HG02870 (cell line): Measurements from ENCODE around the gene FER1L5.

Experiments
- ATAC-seq: cut with Tn5 transposase; IDR thresholded peaks from one replicate; pipeline ENCODE4 v1.9.1; 2021; ENCODE audit warnings: mild to moderate bottlenecking, moderate library complexity; ENCODE audit not compliant: unreplicated experiment

The FER1L5 gene

DNA sequence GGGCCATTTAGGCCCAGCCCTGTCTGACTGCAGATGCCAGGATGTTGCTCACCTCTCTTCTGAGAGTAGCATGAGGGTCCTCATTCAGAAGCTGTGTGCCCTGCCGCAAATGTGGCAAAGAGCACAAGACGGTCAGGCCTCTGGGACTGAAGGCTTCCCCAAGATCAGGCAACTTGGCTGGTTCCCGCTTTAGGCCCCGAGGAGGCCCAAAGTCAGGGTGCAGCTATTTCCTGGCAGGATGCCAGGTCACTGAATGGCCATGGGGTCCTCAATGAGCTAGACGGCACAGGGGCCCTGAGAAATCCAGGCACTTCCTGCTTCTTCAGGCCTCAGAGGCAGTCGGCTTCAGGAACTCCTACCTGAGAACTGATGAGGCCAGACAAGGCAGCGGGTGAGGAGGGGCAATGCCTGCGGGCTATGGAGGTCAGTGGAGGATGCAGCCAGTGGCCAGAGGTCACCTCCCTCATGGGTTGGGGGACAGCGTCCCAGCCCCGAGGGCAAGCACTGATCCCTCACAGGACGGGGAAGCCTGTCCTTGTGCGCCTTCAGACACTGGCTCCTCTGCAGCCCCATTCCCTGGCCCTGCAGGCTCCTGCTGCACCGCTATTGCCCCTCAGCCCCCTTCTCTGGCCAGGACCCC, 52.4 kb downstream of the FER1L5 start:
- no peak for ATAC-seq

DNA sequence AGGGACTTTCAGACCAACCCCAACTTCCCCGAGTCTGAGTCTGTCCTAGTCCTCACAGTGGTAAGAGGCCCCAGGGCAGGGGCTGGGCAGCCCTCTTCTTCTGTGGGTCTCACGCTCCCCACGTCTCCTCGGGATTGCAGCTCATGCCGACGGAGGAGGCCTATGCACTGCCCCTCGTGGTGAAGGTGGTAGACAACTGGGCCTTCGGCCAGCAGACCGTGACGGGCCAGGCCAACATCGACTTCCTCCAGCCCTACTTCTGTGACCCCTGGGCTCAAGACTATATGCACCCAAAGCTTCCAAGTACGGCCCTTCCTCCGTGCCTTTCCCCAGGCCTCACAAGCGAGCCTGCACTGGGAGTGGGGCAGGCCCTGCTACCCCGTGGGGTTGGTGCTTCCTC, 53.0 kb downstream of the FER1L5 start:
- ATAC-seq = no peak

DNA sequence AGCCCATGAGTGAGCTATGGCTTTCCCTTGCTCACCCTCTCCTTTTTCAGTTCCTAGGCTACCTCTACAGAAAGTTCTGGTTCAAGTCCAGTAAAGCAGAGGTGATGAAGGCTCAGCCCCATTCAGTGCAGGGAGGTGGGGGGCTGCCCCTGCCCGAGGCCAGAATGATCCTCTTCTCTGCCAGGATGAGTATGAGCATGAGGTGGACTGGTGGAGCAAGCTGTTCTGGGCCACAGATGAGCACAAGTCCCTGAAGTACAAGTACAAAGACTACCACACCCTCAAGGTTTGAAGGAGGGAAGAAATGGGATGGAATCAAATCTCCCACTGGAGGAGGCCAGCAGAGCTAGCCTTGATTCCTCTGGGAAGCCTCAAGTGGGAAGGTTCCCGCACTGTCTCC, 54.9 kb downstream of the FER1L5 start:
- no peak for ATAC-seq

DNA sequence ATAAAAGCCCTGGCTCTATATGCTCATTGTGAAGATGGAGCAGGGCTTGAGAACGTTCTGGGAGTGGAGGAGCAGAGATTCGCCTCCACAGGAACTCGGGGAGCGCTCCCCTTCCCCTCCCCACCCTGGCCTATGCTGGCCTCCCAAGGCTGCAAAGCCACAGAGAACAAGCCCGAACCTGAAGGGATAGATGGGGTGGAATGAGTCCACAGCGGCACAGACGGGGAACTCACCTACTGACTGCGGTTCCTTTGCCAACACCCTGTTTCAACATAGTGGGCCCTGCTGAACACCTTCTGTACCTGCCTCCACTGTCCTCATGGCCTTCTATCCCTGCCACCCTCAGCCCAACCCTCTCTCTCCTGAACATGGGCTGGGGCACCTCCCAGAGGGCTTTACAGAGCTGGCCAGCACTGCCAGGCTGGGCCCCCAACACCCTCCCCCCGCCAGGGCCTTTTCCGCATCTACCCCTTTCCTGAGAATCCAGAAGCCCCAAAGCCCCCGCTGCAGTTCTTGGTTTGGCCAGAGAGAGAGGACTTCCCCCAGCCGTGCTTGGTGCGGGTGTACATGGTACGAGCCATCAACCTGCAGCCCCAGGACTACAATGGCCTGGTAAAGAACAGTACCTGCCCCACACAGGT, 55.8 kb downstream of the FER1L5 start:
- ATAC-seq = no peak

DNA sequence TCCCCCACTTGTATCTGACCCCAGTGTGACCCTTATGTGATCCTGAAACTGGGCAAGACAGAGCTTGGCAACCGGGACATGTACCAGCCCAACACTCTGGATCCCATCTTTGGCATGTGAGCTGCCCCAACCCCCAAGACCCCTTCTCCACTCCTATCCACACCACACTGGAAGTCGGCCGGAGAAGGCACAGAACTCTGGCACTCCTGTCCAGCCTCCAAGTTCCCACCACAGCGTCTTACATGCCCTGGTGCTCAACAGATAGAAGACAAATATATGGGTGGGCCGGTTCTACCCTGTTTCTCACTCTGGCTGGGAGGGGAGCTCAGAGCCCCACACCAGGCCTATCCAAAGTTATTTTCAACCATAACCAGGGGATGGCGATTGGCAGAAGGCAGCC, 56.5 kb downstream of the FER1L5 start:
- no peak for ATAC-seq

DNA sequence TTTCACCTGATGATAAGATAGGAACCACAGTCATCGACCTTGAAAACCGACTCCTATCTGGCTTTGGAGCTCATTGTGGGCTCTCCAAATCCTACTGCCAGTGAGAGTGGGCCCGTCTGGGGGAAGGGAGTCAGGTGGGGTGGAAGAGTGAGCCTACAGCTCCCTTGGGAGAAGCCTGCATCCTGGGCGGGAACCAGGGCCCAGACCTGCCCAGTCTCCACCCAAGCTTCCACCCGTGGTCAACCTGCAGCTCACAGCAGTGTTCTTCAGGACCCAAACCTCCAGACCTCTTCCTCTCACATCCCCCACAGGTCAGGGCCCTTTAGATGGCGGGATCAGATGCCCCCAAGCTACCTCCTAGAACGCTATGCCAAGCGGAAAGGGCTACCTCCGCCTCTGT, 57.1 kb downstream of the FER1L5 start:
- ATAC-seq = no peak

DNA sequence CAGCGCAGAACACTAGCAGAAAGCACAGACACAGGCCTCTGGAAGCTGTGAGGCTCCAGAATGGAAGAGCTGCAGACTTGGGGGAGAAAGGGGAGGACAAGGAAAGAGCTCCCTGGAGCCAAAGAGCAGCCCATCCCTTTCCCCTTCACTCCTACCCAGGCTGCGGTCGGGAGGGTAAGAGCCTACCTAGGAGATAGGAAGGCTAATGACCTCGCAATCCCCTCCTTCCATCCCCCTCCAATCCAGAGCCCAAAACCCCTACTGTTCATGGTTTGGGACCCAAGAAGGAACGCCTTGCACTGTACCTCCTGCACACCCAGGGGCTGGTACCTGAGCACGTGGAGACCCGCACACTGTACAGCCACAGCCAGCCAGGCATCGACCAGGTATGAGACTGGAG, 57.5 kb downstream of the FER1L5 start:
- ATAC-seq = no peak

DNA sequence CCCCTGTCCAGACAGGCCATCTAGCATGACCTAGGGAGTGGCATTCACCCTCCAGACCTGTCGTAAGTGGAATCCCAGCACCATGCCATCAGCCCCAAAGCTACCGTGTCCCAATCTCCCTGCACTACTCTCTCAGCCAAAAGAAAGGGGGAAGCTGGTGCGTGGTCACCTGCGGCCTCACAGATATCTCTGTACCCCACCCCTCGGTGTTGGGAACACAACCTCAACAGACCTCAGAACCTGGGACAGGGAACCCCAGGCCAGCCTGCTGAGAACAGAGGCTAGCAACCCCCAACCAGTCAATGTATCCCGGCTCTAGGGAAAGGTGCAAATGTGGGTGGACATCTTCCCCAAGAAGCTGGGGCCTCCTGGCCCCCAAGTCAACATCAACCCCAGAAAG, 59.1 kb downstream of the FER1L5 start:
- ATAC-seq = no peak

DNA sequence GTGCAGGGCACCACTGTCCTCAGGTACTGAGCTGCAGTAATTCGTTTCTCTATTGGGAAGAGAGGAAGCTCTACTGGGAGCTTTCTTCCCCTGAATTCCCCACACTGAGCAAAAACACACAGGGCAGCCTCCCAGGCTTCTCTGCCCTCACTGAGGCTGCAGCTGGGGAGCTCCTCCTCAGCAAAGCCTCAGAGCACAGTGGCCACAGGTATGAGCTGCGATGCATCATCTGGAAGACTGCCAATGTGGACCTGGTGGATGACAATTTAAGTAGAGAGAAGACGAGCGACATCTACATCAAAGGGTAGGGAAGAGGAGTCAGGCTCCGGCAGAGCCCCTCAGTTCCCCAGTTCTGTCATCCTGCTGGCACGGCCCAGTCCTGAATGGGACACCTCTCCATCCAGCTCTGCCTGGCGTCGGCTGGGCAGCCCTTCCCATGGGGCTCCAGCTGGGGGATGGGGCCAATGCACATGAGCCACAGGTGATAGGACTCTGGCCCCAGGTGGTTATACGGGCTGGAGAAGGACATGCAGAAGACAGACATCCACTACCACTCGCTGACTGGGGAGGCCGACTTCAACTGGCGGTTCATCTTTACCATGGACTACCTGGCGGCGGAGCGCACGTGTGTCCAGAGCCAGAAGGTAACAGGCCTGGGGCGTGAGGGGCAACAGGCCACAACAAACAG, 59.7 kb downstream of the FER1L5 start:
- no peak for ATAC-seq

DNA sequence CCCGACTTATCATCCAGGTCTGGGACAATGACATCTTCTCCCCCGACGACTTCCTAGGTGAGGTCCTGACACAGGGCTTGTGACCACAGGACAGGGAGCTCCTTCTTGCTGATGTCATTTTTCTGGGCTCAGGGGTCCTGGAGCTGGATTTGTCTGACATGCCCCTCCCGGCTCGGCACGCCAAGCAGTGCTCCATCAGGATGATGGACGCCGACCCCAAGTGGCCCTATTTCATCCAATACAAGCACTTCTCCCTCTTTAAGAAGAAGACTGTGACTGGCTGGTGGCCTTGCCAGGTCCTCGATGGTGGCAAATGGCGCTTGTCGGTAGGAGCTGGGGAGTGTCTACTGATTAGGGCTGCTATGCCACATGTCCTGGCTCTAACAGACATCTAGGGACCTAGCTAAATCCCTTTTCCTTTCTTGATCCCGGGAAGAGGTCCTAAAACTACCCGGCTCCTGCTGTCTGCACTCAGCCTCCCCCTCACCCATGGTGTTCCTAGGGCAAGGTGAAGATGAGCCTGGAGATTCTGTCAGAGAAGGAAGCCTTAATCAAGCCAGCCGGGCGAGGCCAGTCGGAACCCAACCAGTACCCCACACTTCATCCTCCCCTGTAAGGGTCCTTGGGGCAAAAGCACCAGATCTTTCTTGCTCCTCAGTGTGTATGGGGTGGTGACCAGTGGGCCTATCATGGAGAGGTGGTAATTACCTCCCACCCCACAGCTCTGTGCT, 60.6 kb downstream of the FER1L5 start:
- ATAC-seq = no peak

DNA sequence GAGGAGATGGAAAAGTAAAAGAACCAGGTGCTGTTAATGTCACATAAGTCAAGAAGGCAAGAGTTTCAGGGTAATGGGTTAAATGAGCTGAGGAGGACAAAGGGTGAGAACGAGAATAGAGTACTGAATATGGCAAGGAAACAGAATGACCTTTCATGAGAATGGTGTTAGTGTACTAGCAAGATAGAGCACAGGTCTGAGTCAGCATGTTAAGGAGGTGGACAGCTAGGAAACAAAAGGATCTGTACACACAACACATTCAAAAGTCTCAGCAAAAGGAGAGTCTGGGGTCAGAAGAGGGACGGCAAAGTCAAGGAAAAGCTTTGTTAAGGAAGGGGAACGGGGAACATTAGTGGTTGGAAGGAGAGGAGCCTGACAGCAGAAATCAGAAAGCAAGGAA, 68.4 kb downstream of the FER1L5 start:
- ATAC-seq = no peak

DNA sequence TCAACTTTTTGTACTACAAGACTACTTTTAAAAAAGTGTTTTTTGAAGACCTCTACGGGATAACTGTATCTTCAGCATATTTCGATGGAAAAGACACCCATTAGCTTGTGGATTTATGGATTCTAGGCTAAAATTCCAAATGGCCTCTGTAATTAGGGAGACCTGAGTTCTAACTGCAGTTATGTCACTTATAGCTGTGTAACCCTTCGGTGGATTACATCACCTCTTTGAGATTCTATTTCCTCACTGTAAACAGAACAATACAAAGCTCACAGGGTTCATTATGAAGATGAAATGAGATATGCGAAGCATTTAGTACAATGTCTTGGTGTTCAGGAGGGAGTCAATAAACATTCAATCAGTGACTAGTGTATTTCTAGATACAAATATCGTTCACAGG, 73.1 kb downstream of the FER1L5 start:
- ATAC-seq = no peak

DNA sequence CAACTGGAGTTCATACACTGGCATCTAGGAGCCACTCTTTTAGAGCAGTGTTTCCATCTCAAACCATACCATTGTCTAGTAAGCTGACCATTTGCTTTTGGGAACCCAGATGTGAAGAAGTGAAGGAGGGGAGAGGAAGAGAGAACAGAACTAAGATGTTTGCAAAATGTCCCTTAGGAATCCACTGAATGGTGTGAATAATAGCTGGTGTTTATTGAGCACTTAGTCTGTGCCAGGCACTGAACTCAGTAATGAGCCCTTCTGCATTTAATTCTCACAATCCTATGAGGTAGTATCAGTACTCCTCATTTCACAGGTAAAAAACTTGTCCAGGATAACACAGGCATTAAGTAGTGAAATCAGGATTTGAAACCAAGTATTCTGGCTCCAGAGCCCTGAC, 73.8 kb downstream of the FER1L5 start:
- no peak for ATAC-seq

DNA sequence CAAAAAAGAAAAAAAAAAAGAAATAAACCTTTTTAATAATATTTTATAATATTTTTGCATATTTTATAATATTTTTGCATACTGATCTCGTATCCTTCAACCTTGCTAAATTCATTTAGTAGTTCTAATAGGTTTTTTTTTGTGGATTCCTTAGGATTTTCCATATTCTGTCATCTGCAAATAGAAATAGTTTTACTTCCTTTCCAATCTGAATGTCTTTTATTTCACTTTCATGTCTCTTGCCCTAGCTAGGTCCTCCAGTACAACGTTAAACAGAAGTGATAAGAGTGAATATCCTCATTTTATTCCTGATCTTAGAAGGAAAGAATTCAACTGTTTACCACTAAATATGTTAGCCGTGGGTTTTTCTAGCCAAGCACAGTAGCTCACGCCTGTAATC, 83.6 kb downstream of the FER1L5 start:
- no peak for ATAC-seq

DNA sequence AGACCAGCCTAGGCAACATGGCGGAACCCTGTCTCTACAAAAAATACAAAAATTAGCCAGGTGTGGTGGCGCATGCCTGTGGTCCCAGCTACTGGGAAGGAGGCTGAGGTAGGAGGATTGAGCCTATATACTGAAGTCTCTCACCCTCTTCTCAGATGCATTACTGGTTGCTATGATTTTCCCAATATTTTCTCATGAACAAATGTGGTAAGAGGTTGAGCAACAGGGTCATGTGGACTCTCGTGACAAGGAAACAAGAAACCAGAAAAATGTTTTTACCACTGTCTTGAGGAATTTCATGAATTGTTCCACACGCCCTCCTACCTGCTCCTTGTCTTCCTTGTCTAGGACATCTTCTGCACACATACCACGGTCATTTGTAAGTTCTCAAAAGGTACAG, 84.9 kb downstream of the FER1L5 start:
- ATAC-seq = no peak

DNA sequence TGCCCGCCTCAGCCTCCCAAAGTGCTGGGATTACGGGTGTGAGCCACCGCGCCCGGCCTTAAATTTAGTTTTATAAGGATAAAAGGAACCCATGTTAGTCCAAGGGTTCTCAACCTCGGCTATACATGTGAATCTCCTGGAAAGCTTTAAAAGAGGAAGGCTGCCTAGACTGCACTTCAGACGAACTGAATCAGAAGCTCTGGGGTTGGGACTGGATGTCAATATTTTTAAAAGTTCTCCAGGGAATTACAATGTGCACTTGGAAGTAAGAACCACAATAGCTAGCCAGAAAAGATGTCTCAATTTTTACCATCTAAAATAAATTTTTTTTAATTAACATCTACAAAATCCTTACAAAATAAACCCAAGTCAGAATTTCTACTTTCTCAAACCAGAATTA, 87.2 kb downstream of the FER1L5 start:
- no peak for ATAC-seq

DNA sequence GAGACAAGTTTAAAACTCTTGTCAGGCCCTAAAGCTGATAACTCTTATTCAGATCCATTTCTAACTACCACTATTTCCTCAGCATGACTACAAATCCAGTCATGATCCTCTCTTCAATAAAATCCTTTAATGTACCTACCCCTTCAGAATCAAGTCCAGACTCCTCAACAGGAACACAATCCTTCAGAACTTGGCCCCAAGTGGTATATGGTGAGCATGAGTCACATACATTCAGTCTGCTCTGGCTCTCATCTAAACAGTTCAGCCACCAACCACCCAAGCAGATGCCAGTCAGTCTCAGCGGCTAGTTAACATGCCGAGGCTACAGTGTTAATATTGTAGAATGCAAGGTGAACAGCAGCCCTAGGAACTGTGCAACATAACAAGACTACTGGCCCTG, 87.6 kb downstream of the FER1L5 start:
- no peak for ATAC-seq

DNA sequence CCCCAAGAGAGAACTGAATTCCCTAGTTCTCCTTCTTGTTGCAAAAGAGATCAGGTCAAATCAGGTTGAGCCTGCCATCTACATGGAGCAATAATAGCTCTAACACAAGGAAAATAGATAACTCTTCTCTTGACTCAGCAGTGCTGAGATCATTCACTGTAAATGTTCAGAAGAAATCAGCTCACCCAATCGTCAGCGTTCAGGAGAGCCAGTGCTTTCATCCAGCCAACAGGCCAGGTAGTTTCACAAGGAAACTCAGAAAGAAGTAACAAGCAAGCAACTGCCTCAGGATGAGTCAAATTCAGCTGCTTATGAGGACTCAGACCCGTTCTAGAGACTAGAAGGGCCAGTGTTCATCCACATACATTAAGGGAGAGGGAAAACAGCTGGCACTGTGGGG, 91.4 kb downstream of the FER1L5 start:
- ATAC-seq = no peak

DNA sequence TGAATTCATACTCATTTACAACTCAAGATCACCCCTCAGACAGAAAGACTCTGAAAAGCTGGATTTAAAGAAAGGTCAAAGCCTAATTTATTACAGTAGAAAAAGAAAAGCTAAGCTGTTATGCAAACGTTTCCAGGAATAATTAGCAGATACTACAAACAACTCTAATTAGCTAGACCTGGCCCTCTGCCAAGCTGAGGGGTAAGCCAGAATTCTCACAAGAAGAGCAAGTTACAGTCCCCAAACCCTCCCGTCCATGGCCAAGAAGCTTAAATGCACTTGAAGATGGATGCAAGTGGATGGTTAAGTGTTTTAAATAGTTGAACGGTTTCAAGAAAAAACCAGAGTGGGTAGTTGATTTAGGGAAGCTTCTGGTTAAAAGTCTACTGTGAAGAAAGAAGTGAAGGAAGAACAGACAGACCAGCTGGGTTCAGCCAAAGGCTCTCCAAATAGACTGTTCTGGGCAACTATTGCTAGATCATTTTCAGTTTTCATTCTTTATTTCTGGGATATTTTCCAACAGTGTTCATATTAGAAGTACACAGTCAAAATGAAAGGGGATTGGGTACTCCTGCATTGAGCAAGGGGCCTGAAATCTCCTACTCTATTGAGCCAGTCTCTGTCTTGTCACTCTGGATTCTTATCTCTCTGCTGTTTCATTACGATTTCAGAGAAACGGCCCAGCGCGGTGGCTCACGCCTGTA, 92.5 kb downstream of the FER1L5 start:
- no peak for ATAC-seq

DNA sequence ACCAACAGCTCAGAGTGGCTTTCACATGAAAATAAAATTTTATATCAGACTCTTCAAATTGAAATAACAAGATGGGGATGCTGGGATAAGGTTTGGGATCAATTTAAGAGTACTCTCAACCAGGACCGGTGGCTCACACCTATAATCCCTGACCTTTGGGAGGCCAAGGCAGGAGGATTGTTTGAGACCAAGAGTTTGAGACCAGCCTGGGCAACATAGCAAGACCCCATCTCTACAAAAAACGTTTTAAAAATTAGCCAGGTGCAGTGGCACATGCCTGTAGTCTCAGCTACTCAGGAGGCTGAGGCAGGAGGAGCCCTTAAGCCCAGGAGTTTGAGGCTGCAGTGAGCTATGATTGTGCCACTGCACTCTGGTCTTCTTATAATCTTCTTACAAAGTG, 94.7 kb downstream of the FER1L5 start:
- ATAC-seq = no peak

DNA sequence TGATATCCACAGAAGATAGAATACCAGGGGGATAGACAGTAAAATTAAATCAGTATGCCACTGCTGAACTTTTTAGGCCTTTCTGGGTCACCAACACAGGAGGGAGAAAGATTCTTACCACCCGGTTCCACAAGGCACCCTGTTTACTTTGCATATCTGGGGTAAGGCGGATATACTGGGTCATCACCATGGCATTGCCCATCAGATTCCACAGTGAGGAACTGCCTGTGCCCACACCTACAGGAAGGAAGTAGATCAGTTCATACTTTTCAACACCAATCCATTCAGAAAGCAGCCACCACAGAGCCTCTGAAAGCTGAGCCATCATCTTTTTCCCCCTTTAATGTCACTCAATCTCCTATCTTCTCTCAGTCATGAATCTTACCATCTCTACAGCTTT, 95.3 kb downstream of the FER1L5 start:
- no peak for ATAC-seq
